Osteoblast (primary cell): ENCODE data around the gene HYDIN. TPM values are rescaled to one million over a fixed set of nuclear protein-coding genes. Genes with fewer than 3 reads are reported as not detected.
A peak's percentile ranks its signal among the peaks of the same experiment; 100 is the strongest.

Experiments used
- DNase-seq: peaks from one replicate; pipeline ENCODE4 v3.0.0; 2011; ENCODE audit warnings: low spot score, mixed read lengths; ENCODE audit not compliant: insufficient read length; ENCODE audit errors: missing footprints
- H2AFZ ChIP-seq: 2 replicates; pipeline ENCODE4 v1.6.0; 2011; ENCODE audit warnings: mild to moderate bottlenecking, low read length
- H3K27ac ChIP-seq: 2 replicates; pipeline ENCODE4 v1.5.1; 2011; ENCODE audit warnings: mild to moderate bottlenecking, low read depth, low read length, moderate library complexity
- H3K27me3 ChIP-seq: 2 replicates; pipeline ENCODE4 v1.6.0; 2012; ENCODE audit warnings: mild to moderate bottlenecking, control low read depth, inconsistent platforms, low read length, moderate library complexity; ENCODE audit not compliant: insufficient read depth
- H3K36me3 ChIP-seq: 2 replicates; pipeline ENCODE4 v1.5.1; 2011; ENCODE audit warnings: mild to moderate bottlenecking, low read length, control low read depth, moderate library complexity; ENCODE audit not compliant: insufficient read depth
- H3K4me1 ChIP-seq: 2 replicates; pipeline ENCODE4 v1.5.1; 2011; ENCODE audit warnings: mild to moderate bottlenecking, low read length, control low read depth, moderate library complexity; ENCODE audit not compliant: insufficient read depth
- H3K4me2 ChIP-seq: 2 replicates; pipeline ENCODE4 v1.6.0; 2011; ENCODE audit warnings: mild to moderate bottlenecking, low read length; ENCODE audit not compliant: insufficient read depth
- H3K4me3 ChIP-seq: fragments of 200-600 bp; sonication (generic); 3 replicates; pipeline ENCODE4 v1.5.1; 2012; ENCODE audit warnings: mild to moderate bottlenecking, low read length, inconsistent platforms; ENCODE audit not compliant: insufficient read depth
- H3K79me2 ChIP-seq: 2 replicates; pipeline ENCODE4 v1.6.0; 2012; ENCODE audit warnings: mild to moderate bottlenecking, low read length, control low read depth, inconsistent platforms; ENCODE audit not compliant: insufficient read depth
- H3K9me3 ChIP-seq: 2 replicates; pipeline ENCODE4 v1.5.1; 2011; ENCODE audit warnings: low read depth, low read length, control low read depth
- H4K20me1 ChIP-seq: 2 replicates; pipeline ENCODE4 v1.6.0; 2012; ENCODE audit warnings: mild to moderate bottlenecking, low read length, control low read depth; ENCODE audit not compliant: insufficient read depth
- CTCF ChIP-seq: IDR thresholded peaks from 2 replicates; pipeline ENCODE4 v1.5.1; 2011; ENCODE audit warnings: mild to moderate bottlenecking, low read depth, low read length, moderate library complexity; ENCODE audit errors: extremely low read depth
- total RNA-seq: library from RNA; depleted of rRNA; stranded (reverse); fragments of >200 nt; gene quantifications from 2 replicates; pipeline ENCODE4 v1.2.3, GENCODE V29; 2012

Gene HYDIN
- total RNA-seq: 2.9 and 3.2 TPM in 2 replicates

GRCh38 chr16:71230122-71230845, at the start of gene HYDIN:
Gene HYDIN, minus strand, starts transcription at chr16:71230722. Its CDS starts 43,827 bp downstream, at chr16:71186895.
- H3K4me1 ChIP-seq: no peaks in the 10 kb centered on the region
- peak; percentile 72 for DNase-seq
- H3K79me2 ChIP-seq: no peaks in the 10 kb centered on the region
- H3K27me3 ChIP-seq: no peaks in the 10 kb centered on the region
- no peak within 1 kb of the TSS for H3K27ac ChIP-seq
- no peaks in the 10 kb centered on the region for H3K36me3 ChIP-seq
- H3K4me2 ChIP-seq: peak within 1 kb of the TSS; percentile 29
- no peaks in the 10 kb centered on the region for H3K9me3 ChIP-seq
- no peaks in the 10 kb centered on the region for H4K20me1 ChIP-seq
- peak within 1 kb of the TSS; percentile 47 for H3K4me3 ChIP-seq
- TF ChIP-seq CTCF: no peak
- H2AFZ ChIP-seq: peak within 1 kb of the TSS; percentile 60

GRCh38 chr16:71276589-71277334, 46.2 kb upstream of the HYDIN start:
- no peaks in the 10 kb centered on the region for H3K4me1 ChIP-seq
- H3K27me3 ChIP-seq: no peaks in the 10 kb centered on the region
- H3K79me2 ChIP-seq: no peaks in the 10 kb centered on the region
- H3K36me3 ChIP-seq: no peaks in the 10 kb centered on the region
- H3K4me2 ChIP-seq: no peak overlapping the region
- H2AFZ ChIP-seq: no peak overlapping the region
- H3K9me3 ChIP-seq: no peaks in the 10 kb centered on the region
- TF ChIP-seq CTCF: no peak
- no peak overlapping the region for H3K4me3 ChIP-seq
- H4K20me1 ChIP-seq: no peaks in the 10 kb centered on the region
- no peak for DNase-seq
- no peak overlapping the region for H3K27ac ChIP-seq

- no peak for DNase-seq
- no peaks in the 10 kb centered on the region for H3K27me3 ChIP-seq
- H3K9me3 ChIP-seq: no peaks in the 10 kb centered on the region
- H3K4me3 ChIP-seq: no peak overlapping the region
- H3K4me1 ChIP-seq: no peaks in the 10 kb centered on the region
- no peak for TF ChIP-seq CTCF
- no peak overlapping the region for H3K27ac ChIP-seq
- H4K20me1 ChIP-seq: no peaks in the 10 kb centered on the region
- H3K4me2 ChIP-seq: no peak overlapping the region
- no peaks in the 10 kb centered on the region for H3K36me3 ChIP-seq
- H2AFZ ChIP-seq: no peak overlapping the region
- no peaks in the 10 kb centered on the region for H3K79me2 ChIP-seq
Measured at GRCh38 chr16:71273384-71273783, 42.9 kb upstream of the HYDIN start.

GRCh38 chr16:71264299-71264698, 33.8 kb upstream of the HYDIN start:
- no peaks in the 10 kb centered on the region for H3K79me2 ChIP-seq
- H3K4me3 ChIP-seq: no peak overlapping the region
- TF ChIP-seq CTCF: no peak
- no peaks in the 10 kb centered on the region for H3K27me3 ChIP-seq
- no peaks in the 10 kb centered on the region for H3K4me1 ChIP-seq
- no peak overlapping the region for H2AFZ ChIP-seq
- no peaks in the 10 kb centered on the region for H3K9me3 ChIP-seq
- H3K4me2 ChIP-seq: no peak overlapping the region
- no peaks in the 10 kb centered on the region for H4K20me1 ChIP-seq
- H3K36me3 ChIP-seq: no peaks in the 10 kb centered on the region
- H3K27ac ChIP-seq: no peak overlapping the region
- peak; percentile 37 for DNase-seq
